Measurements from ENCODE around the gene SGPP1.
"Not testable (repeated sequence)": the region's sequence is repeated elsewhere in the genome, so short reads cannot be mapped to it uniquely, and the experiment has no call there.

The SGPP1 gene

GRCh38 chr14:63727736-63728728 lies at the start of gene SGPP1:
TSS of gene SGPP1 (minus strand) at chr14:63728065. CDS start at chr14:63727944, 121 bp downstream.
- peak; percentile 73 for DNase-seq (ENCODE audit: low spot score)

GRCh38 chr14:63777024-63777423 lies 49.2 kb upstream of the SGPP1 start:
- no peak for DNase-seq (ENCODE audit: low spot score)

GRCh38 chr14:63773504-63773903 lies 45.6 kb upstream of the SGPP1 start:
- no peak for DNase-seq (ENCODE audit: low spot score)

- peak; percentile 74 for DNase-seq (ENCODE audit: low spot score)
Observed at GRCh38 chr14:63770187-63770807, 42.4 kb upstream of the SGPP1 start.

GRCh38 chr14:63766611-63767010 lies 38.7 kb upstream of the SGPP1 start:
- no peak for DNase-seq (ENCODE audit: low spot score)

GRCh38 chr14:63764620-63765139 lies 36.8 kb upstream of the SGPP1 start:
- no peak for DNase-seq (ENCODE audit: low spot score)

- DNase-seq (ENCODE audit: low spot score): no peak
Observed at GRCh38 chr14:63764103-63764502, 36.2 kb upstream of the SGPP1 start.

GRCh38 chr14:63761351-63762117 lies 33.7 kb upstream of the SGPP1 start:
- no peak for DNase-seq (ENCODE audit: low spot score)

- no peak for DNase-seq (ENCODE audit: low spot score)
Observed at GRCh38 chr14:63760014-63760413, 32.1 kb upstream of the SGPP1 start.

GRCh38 chr14:63759456-63759855 lies 31.6 kb upstream of the SGPP1 start:
- peak; percentile 22 for DNase-seq (ENCODE audit: low spot score)

- no peak for DNase-seq (ENCODE audit: low spot score)
Observed at GRCh38 chr14:63757211-63757610, 29.3 kb upstream of the SGPP1 start.

GRCh38 chr14:63752449-63753169 lies 24.7 kb upstream of the SGPP1 start:
- peak; percentile 40 for DNase-seq (ENCODE audit: low spot score)

- not testable (repeated sequence) for DNase-seq (ENCODE audit: low spot score)
Observed at GRCh38 chr14:63751076-63751475, 23.2 kb upstream of the SGPP1 start.

- DNase-seq (ENCODE audit: low spot score): no peak
Observed at GRCh38 chr14:63747846-63748245, 20.0 kb upstream of the SGPP1 start.

GRCh38 chr14:63745858-63746425 lies 18.1 kb upstream of the SGPP1 start:
- peak; percentile 9 for DNase-seq (ENCODE audit: low spot score)

- DNase-seq (ENCODE audit: low spot score): no peak
Observed at GRCh38 chr14:63745272-63745671, 17.4 kb upstream of the SGPP1 start.

GRCh38 chr14:63737582-63738006 lies 9.7 kb upstream of the SGPP1 start:
- DNase-seq (ENCODE audit: low spot score): no peak

- DNase-seq (ENCODE audit: low spot score): no peak
Observed at GRCh38 chr14:63735720-63736119, 7.9 kb upstream of the SGPP1 start.

GRCh38 chr14:63730659-63731058 lies 2.8 kb upstream of the SGPP1 start:
- no peak for DNase-seq (ENCODE audit: low spot score)

GRCh38 chr14:63727231-63727735 lies 582 bp downstream of the SGPP1 start:
- peak; percentile 46 for DNase-seq (ENCODE audit: low spot score)

GRCh38 chr14:63726499-63726898 lies 1.4 kb downstream of the SGPP1 start:
- DNase-seq (ENCODE audit: low spot score): no peak
